IPS DF 19.7 (cell line): ENCODE data around the gene MBD4.

Source experiments
- DNase-seq: peaks from one replicate; pipeline ENCODE4 v3.0.0-alpha.2; 2013; ENCODE audit warnings: low read depth, low spot score

Gene MBD4

GRCh38 chr3:129463094-129463493 is 23.3 kb upstream of the MBD4 start:
- DNase-seq, result no peak

GRCh38 chr3:129462361-129462968 is 22.7 kb upstream of the MBD4 start:
- DNase-seq, result no peak

GRCh38 chr3:129461461-129462146 is 21.9 kb upstream of the MBD4 start:
- no peak for DNase-seq

- no peak for DNase-seq
These were observed 21.3 kb upstream of the MBD4 start for GRCh38 chr3:129461022-129461421.

- DNase-seq, result no peak
These were observed 20.8 kb upstream of the MBD4 start for GRCh38 chr3:129460572-129460971.

GRCh38 chr3:129460155-129460554 is 20.4 kb upstream of the MBD4 start:
- DNase-seq, result no peak

- no peak for DNase-seq
These were observed 14.0 kb upstream of the MBD4 start for GRCh38 chr3:129453732-129454131.

GRCh38 chr3:129449279-129450115 is 9.7 kb upstream of the MBD4 start:
- no peak for DNase-seq

- DNase-seq, result no peak
These were observed 8.6 kb upstream of the MBD4 start for GRCh38 chr3:129448186-129448895.

GRCh38 chr3:129446926-129447325 is 7.2 kb upstream of the MBD4 start:
- DNase-seq, result no peak

- DNase-seq, result no peak
These were observed 5.7 kb upstream of the MBD4 start for GRCh38 chr3:129445471-129445870.

- no peak for DNase-seq
These were observed 3.2 kb upstream of the MBD4 start for GRCh38 chr3:129442947-129443346.

- DNase-seq, result no peak
These were observed 2.7 kb upstream of the MBD4 start for GRCh38 chr3:129442486-129442885.

- DNase-seq, result no peak
These were observed 2.0 kb upstream of the MBD4 start for GRCh38 chr3:129441782-129442181.

GRCh38 chr3:129441215-129441614 is 1.5 kb upstream of the MBD4 start:
- DNase-seq, result no peak

- DNase-seq, result no peak
These were observed 956 bp upstream of the MBD4 start for GRCh38 chr3:129440618-129441190.

GRCh38 chr3:129439226-129439816 is 427 bp downstream of the MBD4 start:
- no peak for DNase-seq

GRCh38 chr3:129435367-129435766 is 4.4 kb downstream of the MBD4 start:
- DNase-seq, result no peak

GRCh38 chr3:129434140-129434539 is 5.6 kb downstream of the MBD4 start:
- DNase-seq, result no peak

- DNase-seq, result no peak
These were observed 6.2 kb downstream of the MBD4 start for GRCh38 chr3:129433565-129433964.

- no peak for DNase-seq
These were observed 7.1 kb downstream of the MBD4 start for GRCh38 chr3:129432671-129433070.
